Measurements from ENCODE around the gene KRTAP10-2.

DNA sequence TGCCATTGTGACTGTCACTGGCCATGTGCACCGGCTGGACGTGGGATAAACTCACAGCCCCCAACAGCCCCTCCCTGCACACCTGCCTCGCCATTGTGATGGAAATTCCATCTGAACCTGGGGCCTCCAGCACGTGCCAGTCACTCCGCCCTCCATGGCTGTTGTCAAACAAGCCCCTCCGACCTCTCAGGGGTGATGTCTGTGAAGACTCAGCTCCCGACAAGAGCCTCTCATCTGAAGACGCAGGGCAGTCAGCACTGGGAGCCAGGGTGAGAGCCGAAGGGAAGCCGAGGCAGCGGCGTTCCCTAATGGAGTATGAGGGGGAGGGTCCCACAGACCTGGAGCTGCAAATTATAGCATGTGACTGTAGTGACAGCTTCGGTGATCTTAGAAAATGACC lies 1.4 kb upstream of the KRTAP10-2 start:
- TF ChIP-seq CTCF (IDR thresholded peaks at IDR 0.05) (no peak), POLR2A (IDR thresholded peaks at IDR 0.05) (no peak)
